ENCODE results near the gene MSRB3.

GRCh38 chr12:65274602-65275272 is 3.7 kb upstream of the MSRB3 start:
- TF ChIP-seq CTCF (IDR thresholded peaks at IDR 0.05) (no peak), POLR2A (IDR thresholded peaks at IDR 0.05) (no peak), POLR2AphosphoS5 (IDR thresholded peaks at IDR 0.05) (no peak), EP300 (IDR thresholded peaks at IDR 0.05; ENCODE audit: low read depth) (no peak)
